GM12878 (cell line): Measurements from ENCODE around the gene LIPM. TPM values are rescaled to one million over a fixed set of nuclear protein-coding genes. Genes with fewer than 3 reads are reported as not detected.
A peak's percentile ranks its signal among the peaks of the same experiment; 100 is the strongest.

Source experiments
- ATAC-seq: fragments of 200-7000 bp; cut with Tn5 transposase; 3 replicates; pipeline ENCODE4 v1.9.1; 2020; ENCODE audit warnings: mild to moderate bottlenecking, moderate library complexity
- BruUV-seq: library from RNA; stranded (reverse); fragments of 400-500 nt; replicated peaks from 2 replicates; lab custom pipeline; 2021; lab: Mats Ljungman, UMichigan
- CTCF ChIA-PET: fragments of 300-600 bp; sonication (Branson Sonifier 250); formaldehyde crosslinking; extraction: SDS; loops from one replicate; lab custom pipeline; 2021; ENCODE audit warnings: inconsistent platforms; lab: Yijun Ruan, JAX
- POLR2A ChIA-PET: fragments of 350-600 bp; formaldehyde crosslinking; extraction: SDS; loops from one replicate; lab custom pipeline; 2021; ENCODE audit warnings: inconsistent platforms; lab: Charles Lee
- RAD21 ChIA-PET: fragments of 300-600 bp; sonication (Branson Sonifier 250); formaldehyde crosslinking; loops from one replicate; lab custom pipeline; 2023; ENCODE audit warnings: antibody characterized with exemption; ENCODE audit not compliant: unreplicated experiment; lab: Charles Lee
- SMC1A ChIA-PET: fragments of 300-600 bp; sonication (Branson Sonifier 250); formaldehyde crosslinking; loops from one replicate; lab custom pipeline; 2023; ENCODE audit not compliant: unreplicated experiment, uncharacterized antibody; lab: Charles Lee
- DNase-seq: peaks from one replicate; pipeline ENCODE4 v3.0.0-alpha.2; 2011; ENCODE audit warnings: low read depth, low spot score
- FAIRE-seq: peaks from 3 replicates; lab custom pipeline; 2011; peaks lifted over from hg19 to GRCh38; lab: Jason Lieb, UNC
- H2AFZ ChIP-seq: 2 replicates; pipeline ENCODE4 v1.6.0; 2011; ENCODE audit warnings: low read depth, low read length, control low read depth; ENCODE audit not compliant: control insufficient read depth
- H3K27ac ChIP-seq: 2 replicates; pipeline ENCODE4 v1.5.1; 2011; ENCODE audit warnings: control low read depth; ENCODE audit not compliant: control insufficient read depth, insufficient read depth
- H3K27me3 ChIP-seq, 2 experiments: replicated peaks in 1 of 2; 2 replicates each; pipeline versions ENCODE4 v1.6.0 to v1.6.1; 2011; ENCODE audit warnings: low read length in 1 of 2; ENCODE audit not compliant: control insufficient read depth in 2 of 2, insufficient read depth in 2 of 2
- H3K36me3 ChIP-seq, 2 experiments: 2 replicates each; pipeline ENCODE4 v1.5.1; 2011; ENCODE audit warnings: low read length in 1 of 2; ENCODE audit not compliant: control insufficient read depth in 2 of 2, insufficient read depth in 2 of 2
- H3K4me1 ChIP-seq: 2 replicates; pipeline ENCODE4 v1.6.1; 2011; ENCODE audit warnings: mild to moderate bottlenecking, low read length, moderate library complexity, mixed read lengths; ENCODE audit not compliant: control insufficient read depth, insufficient read depth
- H3K4me2 ChIP-seq: 2 replicates; pipeline ENCODE4 v1.6.0; 2011; ENCODE audit warnings: control low read depth; ENCODE audit not compliant: control insufficient read depth, insufficient read depth
- H3K4me3 ChIP-seq: fragments of 200-600 bp; sonication (generic); 2 replicates; pipeline ENCODE4 v1.5.1; 2016
- H3K79me2 ChIP-seq: 2 replicates; pipeline ENCODE4 v1.6.0; 2011; ENCODE audit warnings: low read length; ENCODE audit not compliant: control insufficient read depth, insufficient read depth
- H3K9ac ChIP-seq: 2 replicates; pipeline ENCODE4 v1.8.0; 2011; ENCODE audit warnings: low read length, control low read depth, mixed read lengths; ENCODE audit not compliant: control insufficient read depth, insufficient read depth
- H3K9me3 ChIP-seq: replicated peaks from 3 replicates; pipeline ENCODE4 v1.5.1; 2011; ENCODE audit warnings: mild to moderate bottlenecking, low read length; ENCODE audit not compliant: control insufficient read depth, insufficient read depth
- H4K20me1 ChIP-seq: 2 replicates; pipeline ENCODE4 v1.6.0; 2011; ENCODE audit not compliant: control insufficient read depth, insufficient read depth
- BCL3 ChIP-seq: IDR thresholded peaks from 2 replicates; pipeline ENCODE4 v1.6.1; 2011; ENCODE audit warnings: borderline replicate concordance, low read depth, mild to moderate bottlenecking, moderate library complexity, low read length; ENCODE audit not compliant: insufficient read depth, poor library complexity, severe bottlenecking
- BCLAF1 ChIP-seq: fragments of 450-650 bp; IDR thresholded peaks from 2 replicates; pipeline ENCODE4 v1.6.1; 2017; ENCODE audit warnings: antibody characterized with exemption, mild to moderate bottlenecking, moderate library complexity
- ZZZ3 ChIP-seq: IDR thresholded peaks from 2 replicates; pipeline ENCODE4 v1.6.1; 2011; ENCODE audit warnings: low read depth; ENCODE audit not compliant: control insufficient read depth, insufficient read length
- WGBS: methylation state at CpG from one replicate; pipeline ENCODE4 v1.1.6; 2016; ENCODE audit warnings: low lambda C conversion rate; ENCODE audit not compliant: insufficient replicate concordance, insufficient coverage; ENCODE audit errors: missing lambda C conversion rate; 5-methylcytosine and 5-hydroxymethylcytosine counted together
- in situ Hi-C: fragments of 300-500 bp; cut with MboI; formaldehyde crosslinking; loops from 9 replicates; pipeline ENCODE4 v1.14.3; 2018; ENCODE audit warnings: mixed read lengths
- intact Hi-C: fragments of 100-400 bp; cut with micrococcal nuclease; formaldehyde crosslinking; loops from one replicate; pipeline ENCODE4 v1.14.2; 2022; ENCODE audit not compliant: unreplicated experiment
- polyA plus RNA-seq, 11 experiments: library from polyadenylated mRNA; depleted of rRNA in 4 of 11; unstranded in 6 of 11; stranded (reverse) in 5 of 11; fragments of >200 nt; fragmentation: Nextera tagmentation in 4 of 11; fragmentation: Illumina TruSeq in 1 of 11; extraction: Ambion mirVana in 4 of 11; extraction: Trizol in 1 of 11; gene quantifications; 1 replicate in 1 of 11; 2 replicates in 10 of 11; pipeline versions ENCODE4 v1.2.1 to v1.2.3, GENCODE V29; 2011 to 2016; ENCODE audit warnings: inconsistent platforms in 2 of 11, missing spikeins in 2 of 11, low read depth in 1 of 11
- total RNA-seq, 4 experiments: library from RNA; depleted of rRNA in 3 of 4; stranded (reverse); fragments of >200 nt in 3 of 4; fragmentation: Illumina TruSeq in 1 of 4; extraction: Trizol in 1 of 4; gene quantifications; 2 replicates each; pipeline versions ENCODE4 v1.2.1 to v1.2.3, GENCODE V29; 2013 to 2021

The LIPM gene
- total and polyA plus RNA-seq, 10 of the 15 experiments (the other 5 are each of a cell fraction or from before 2014, with no cell fraction given) = not detected

GRCh38 chr10:88857831-88858230 lies 55.3 kb downstream of the LIPM start:
- ChIA-PET POLR2A (no interaction called here), RAD21 (interaction anchor here (1.2 to 2.0 kb wide), 2 partner anchors 22 to 23 kb away, joined by 3 to 6 read pairs; no protein-coding TSS in a partner anchor), SMC1A (interaction anchor here (1.5 to 4.1 kb wide), 3 partner anchors 12 to 75 kb away, joined by 4 to 19 read pairs (median 9); no protein-coding TSS in a partner anchor), CTCF (interaction anchor here (0.8 to 3.8 kb wide), 2 partner anchors 13 to 22 kb away, joined by 4 to 27 read pairs; no protein-coding TSS in a partner anchor)
- Histone ChIP-seq H4K20me1 (no peaks in the 10 kb centered on the region), H3K9me3 (no peaks in the 10 kb centered on the region), H3K4me3 (no peak overlapping the region), H3K4me2 (no peak overlapping the region), H3K27ac (no peak overlapping the region), H2AFZ (no peak overlapping the region), H3K27me3 (no peaks in the 10 kb centered on the region), H3K4me1 (no peaks in the 10 kb centered on the region), H3K79me2 (no peaks in the 10 kb centered on the region), H3K36me3 (no peaks in the 10 kb centered on the region), H3K9ac (no peak overlapping the region)
- no peak for DNase-seq
- in situ Hi-C loops (no loop called here), intact Hi-C loops (no loop called here)
- TF ChIP-seq BCLAF1 = no peak
- FAIRE-seq = no peak
- BruUV-seq = no TSS peak
- no peak for ATAC-seq

- H3K9me3 ChIP-seq = no peaks in the 10 kb centered on the region
- peak; percentile 35 for TF ChIP-seq BCL3
- no peak for TF ChIP-seq ZZZ3
- FAIRE-seq = no peak
- BruUV-seq = no TSS peak
- no peaks in the 10 kb centered on the region for H3K79me2 ChIP-seq
- H3K27me3 ChIP-seq = no peaks in the 10 kb centered on the region
- ChIA-PET POLR2A (no interaction called here), CTCF (interaction anchor here (3.8 kb wide), 1 partner anchor 23 kb away, joined by 27 read pairs; no protein-coding TSS in a partner anchor), RAD21 (interaction anchor here (2.0 kb wide), 1 partner anchor 22 kb away, joined by 6 read pairs; no protein-coding TSS in a partner anchor), SMC1A (interaction anchor here (0.8 to 4.1 kb wide), 3 partner anchors 12 to 70 kb away, joined by 3 to 19 read pairs (median 4); no protein-coding TSS in a partner anchor)
- H3K9ac ChIP-seq = no peak overlapping the region
- no peak overlapping the region for H3K4me3 ChIP-seq
- H3K27ac ChIP-seq = no peak overlapping the region
- 0% methylated on average over 2 of the region's 2 CpGs for WGBS
- intact Hi-C loops = no loop called here
- H4K20me1 ChIP-seq = no peaks in the 10 kb centered on the region
- no peak for DNase-seq
- no peak overlapping the region for H2AFZ ChIP-seq
- no peaks in the 10 kb centered on the region for H3K36me3 ChIP-seq
- H3K4me2 ChIP-seq = no peak overlapping the region
- ATAC-seq = no peak
- in situ Hi-C loops = no loop called here
- H3K4me1 ChIP-seq = no peaks in the 10 kb centered on the region
These were observed 56.0 kb downstream of the LIPM start for GRCh38 chr10:88858491-88858890.
